OCI-LY1 (cell line): ENCODE data around the gene IDNK.

Experiments used
- H2AFZ ChIP-seq: fragments of 200-600 bp; sonication (generic), shearing (Covaris generic); 2 replicates; pipeline ENCODE4 v1.6.0; 2014; ENCODE audit warnings: antibody characterized with exemption, mild to moderate bottlenecking, low read length
- H3F3A ChIP-seq: fragments of 200-600 bp; sonication (generic), shearing (Covaris generic); 2 replicates; pipeline ENCODE4 v1.6.0; 2014; ENCODE audit warnings: mild to moderate bottlenecking, antibody characterized with exemption, low read length, moderate library complexity; ENCODE audit not compliant: insufficient read depth
- H3K27ac ChIP-seq: fragments of 200-600 bp; sonication (generic); 2 replicates; pipeline ENCODE4 v1.5.1; 2014; ENCODE audit warnings: low read length, mixed run types, mild to moderate bottlenecking, low read depth; ENCODE audit not compliant: poor library complexity, severe bottlenecking
- H3K27me3 ChIP-seq: fragments of 200-600 bp; sonication (generic); 2 replicates; pipeline ENCODE4 v1.6.0; 2014; ENCODE audit warnings: antibody characterized with exemption, mild to moderate bottlenecking, low read length, moderate library complexity; ENCODE audit not compliant: insufficient read depth
- H3K36me3 ChIP-seq: fragments of 200-600 bp; sonication (generic); 2 replicates; pipeline ENCODE4 v1.6.1; 2014; ENCODE audit warnings: mild to moderate bottlenecking, antibody characterized with exemption, low read length, moderate library complexity, mixed read lengths; ENCODE audit not compliant: insufficient read depth
- H3K4me1 ChIP-seq: fragments of 200-600 bp; sonication (generic); 2 replicates; pipeline ENCODE4 v1.5.1; 2014; ENCODE audit warnings: mild to moderate bottlenecking, low read length, moderate library complexity; ENCODE audit not compliant: insufficient read depth, severe bottlenecking
- H3K4me2 ChIP-seq: fragments of 200-600 bp; sonication (generic), shearing (Covaris generic); 2 replicates; pipeline ENCODE4 v1.6.1; 2014; ENCODE audit warnings: low read length
- H3K4me3 ChIP-seq: fragments of 200-600 bp; sonication (generic); 2 replicates; pipeline ENCODE4 v1.5.1; 2014; ENCODE audit warnings: low read length, low read depth, mild to moderate bottlenecking, mixed read lengths; ENCODE audit not compliant: poor library complexity, severe bottlenecking
- H3K79me2 ChIP-seq: fragments of 200-600 bp; shearing (Covaris generic); 2 replicates; pipeline ENCODE4 v1.6.1; 2016; ENCODE audit warnings: mixed run types, low read length, mixed read lengths; ENCODE audit not compliant: insufficient read depth
- H3K9ac ChIP-seq: fragments of 200-600 bp; sonication (generic), shearing (Covaris generic); 2 replicates; pipeline ENCODE4 v1.6.1; 2014; ENCODE audit warnings: mild to moderate bottlenecking, low read length, mixed read lengths
- H3K9me2 ChIP-seq: fragments of 200-600 bp; sonication (generic), shearing (Covaris generic); 2 replicates; pipeline ENCODE4 v1.6.1; 2014; ENCODE audit warnings: low read depth, mild to moderate bottlenecking, low read length, mixed read lengths
- H3K9me3 ChIP-seq: fragments of 200-600 bp; shearing (Covaris generic); 2 replicates; pipeline ENCODE4 v1.6.1; 2014; ENCODE audit warnings: low read length, mixed read lengths
- H4K20me1 ChIP-seq: fragments of 200-600 bp; sonication (generic), shearing (Covaris generic); 2 replicates; pipeline ENCODE4 v1.6.0; 2016; ENCODE audit warnings: mild to moderate bottlenecking, low read length; ENCODE audit not compliant: insufficient read depth
- EZH2 ChIP-seq: fragments of 200-600 bp; sonication (generic), shearing (Covaris generic); IDR thresholded peaks from 2 replicates; pipeline ENCODE4 v1.8.0; 2017; ENCODE audit warnings: borderline replicate concordance, mixed run types, mild to moderate bottlenecking, antibody characterized with exemption, low read length, moderate library complexity, mixed read lengths
- TF ChIP-seq, protein P1 (sequence below): fragments of 200-600 bp; sonication (generic), shearing (Covaris generic); IDR thresholded peaks from 2 replicates; pipeline ENCODE4 v1.5.1; 2017; ENCODE audit warnings: mild to moderate bottlenecking, antibody characterized with exemption, low read length, moderate library complexity, mixed read lengths

The IDNK gene

DNA sequence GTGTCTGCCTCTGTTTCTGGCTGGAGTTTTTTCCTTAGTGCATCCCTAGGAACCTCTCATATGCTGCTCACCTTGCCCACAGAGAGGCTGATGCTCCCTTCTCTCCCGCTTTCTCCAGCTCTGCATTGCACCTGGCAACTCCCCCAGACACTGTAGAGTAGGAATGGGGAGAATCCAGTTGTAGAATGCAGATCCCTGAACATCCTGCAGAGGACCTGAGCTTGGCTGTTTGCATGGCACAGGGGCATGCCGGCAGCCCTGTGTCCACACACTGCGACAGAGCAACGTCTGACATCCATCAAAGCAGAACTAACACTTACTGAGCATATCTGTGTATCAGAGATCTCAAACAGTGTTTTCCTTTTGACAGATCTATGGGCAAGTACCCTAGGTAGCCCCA, 19.9 kb downstream of the IDNK start:
- Histone ChIP-seq H3K9me2 (no peaks in the 10 kb centered on the region), H3K4me3 (no peak overlapping the region), H4K20me1 (no peaks in the 10 kb centered on the region), H3K4me2 (no peak overlapping the region), H3K79me2 (no peaks in the 10 kb centered on the region), H3K9me3 (no peaks in the 10 kb centered on the region), H3K27me3 (no peaks in the 10 kb centered on the region), H3K4me1 (no peaks in the 10 kb centered on the region), H3K36me3 (peaks cover 4% of the 10 kb centered on the region; the same call in 1 of the 2 replicates), H3F3A (no peaks in the 10 kb centered on the region), H3K9ac (no peak overlapping the region), H3K27ac (no peak overlapping the region), H2AFZ (no peak overlapping the region)
- TF ChIP-seq, protein P1, sequence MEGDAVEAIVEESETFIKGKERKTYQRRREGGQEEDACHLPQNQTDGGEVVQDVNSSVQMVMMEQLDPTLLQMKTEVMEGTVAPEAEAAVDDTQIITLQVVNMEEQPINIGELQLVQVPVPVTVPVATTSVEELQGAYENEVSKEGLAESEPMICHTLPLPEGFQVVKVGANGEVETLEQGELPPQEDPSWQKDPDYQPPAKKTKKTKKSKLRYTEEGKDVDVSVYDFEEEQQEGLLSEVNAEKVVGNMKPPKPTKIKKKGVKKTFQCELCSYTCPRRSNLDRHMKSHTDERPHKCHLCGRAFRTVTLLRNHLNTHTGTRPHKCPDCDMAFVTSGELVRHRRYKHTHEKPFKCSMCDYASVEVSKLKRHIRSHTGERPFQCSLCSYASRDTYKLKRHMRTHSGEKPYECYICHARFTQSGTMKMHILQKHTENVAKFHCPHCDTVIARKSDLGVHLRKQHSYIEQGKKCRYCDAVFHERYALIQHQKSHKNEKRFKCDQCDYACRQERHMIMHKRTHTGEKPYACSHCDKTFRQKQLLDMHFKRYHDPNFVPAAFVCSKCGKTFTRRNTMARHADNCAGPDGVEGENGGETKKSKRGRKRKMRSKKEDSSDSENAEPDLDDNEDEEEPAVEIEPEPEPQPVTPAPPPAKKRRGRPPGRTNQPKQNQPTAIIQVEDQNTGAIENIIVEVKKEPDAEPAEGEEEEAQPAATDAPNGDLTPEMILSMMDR: no peak
- TF ChIP-seq EZH2: no peak

DNA sequence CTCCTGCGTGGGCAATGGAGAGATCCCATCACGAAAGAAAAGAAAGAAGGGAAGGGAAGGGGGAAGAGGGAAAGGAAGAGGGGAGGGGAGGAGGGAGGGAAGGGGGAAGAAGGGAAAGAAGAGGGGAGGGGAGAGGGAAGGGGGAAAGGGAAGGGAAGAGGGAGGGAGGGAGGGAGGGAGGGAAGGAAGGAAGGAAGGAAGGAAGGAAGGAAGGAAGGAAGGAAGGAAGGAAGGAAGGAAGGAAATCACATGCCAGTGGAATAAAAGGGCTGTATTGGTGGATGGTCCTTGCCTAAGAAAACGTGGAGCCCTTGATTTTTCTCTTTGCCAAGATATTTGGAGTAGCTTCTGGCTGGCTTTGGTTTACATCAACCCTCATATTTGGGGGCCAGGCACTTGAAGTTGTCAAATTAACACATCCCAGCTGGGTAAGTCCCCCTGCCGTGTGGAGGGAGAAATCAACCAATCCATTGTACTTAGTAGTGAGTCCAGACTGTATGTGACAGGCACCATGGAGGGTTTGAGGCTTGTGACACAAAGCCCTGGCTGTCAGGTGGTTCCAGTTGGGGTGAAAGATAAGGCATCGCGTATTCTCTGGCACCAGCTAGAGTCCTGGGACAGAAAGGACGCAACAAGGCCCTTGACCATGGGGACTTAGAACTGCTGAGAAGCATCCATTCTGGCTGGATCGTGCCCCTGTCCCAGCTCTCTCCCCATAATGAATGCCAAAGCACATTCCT, 23.7 kb downstream of the IDNK start:
- no peak overlapping the region for H3K9ac ChIP-seq
- no peaks in the 10 kb centered on the region for H3K27me3 ChIP-seq

DNA sequence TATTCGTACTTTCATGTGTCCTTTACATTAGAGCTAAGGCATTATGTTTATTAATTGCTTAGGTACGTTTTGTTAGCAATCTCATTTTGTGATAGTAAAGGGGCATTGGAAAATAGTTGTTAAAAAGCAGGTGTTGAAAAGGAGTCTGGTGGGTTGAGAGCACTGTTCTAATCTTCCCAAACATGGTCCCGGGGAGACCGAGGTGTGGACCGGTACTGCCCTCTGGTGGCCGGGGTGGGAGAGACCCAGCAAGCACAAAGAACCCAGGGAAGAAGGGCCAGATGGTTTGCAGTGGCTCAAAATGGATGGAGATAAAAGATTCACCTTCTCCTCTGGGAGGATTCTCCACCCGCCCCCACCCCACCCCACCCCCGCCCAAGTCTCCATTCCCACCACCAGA, 26.1 kb downstream of the IDNK start:
- H3K27ac ChIP-seq: no peak overlapping the region
- no peaks in the 10 kb centered on the region for H3F3A ChIP-seq
- H3K9me2 ChIP-seq: no peaks in the 10 kb centered on the region
- H3K9me3 ChIP-seq: peaks cover 5% of the 10 kb centered on the region; the same call in 1 of the 2 replicates
- no peaks in the 10 kb centered on the region for H4K20me1 ChIP-seq
- no peak overlapping the region for H3K4me2 ChIP-seq
- no peak overlapping the region for H2AFZ ChIP-seq
- no peak overlapping the region for H3K4me3 ChIP-seq
- TF ChIP-seq, protein P1: peak; percentile 79
- TF ChIP-seq EZH2: no peak
- H3K27me3 ChIP-seq: no peaks in the 10 kb centered on the region
- no peaks in the 10 kb centered on the region for H3K79me2 ChIP-seq
- peaks cover 48% of the 10 kb centered on the region for H3K36me3 ChIP-seq
- peaks cover 8% of the 10 kb centered on the region for H3K4me1 ChIP-seq
- no peak overlapping the region for H3K9ac ChIP-seq

More for the DNA sequence above, 23.7 kb downstream of the IDNK start:
- Histone ChIP-seq H2AFZ (no peak overlapping the region), H3K4me3 (no peak overlapping the region), H3K4me2 (no peak overlapping the region), H3K4me1 (peaks cover 8% of the 10 kb centered on the region), H4K20me1 (no peaks in the 10 kb centered on the region), H3K9me2 (no peaks in the 10 kb centered on the region), H3K27ac (no peak overlapping the region), H3K9me3 (peaks cover 3% of the 10 kb centered on the region; the same call in 1 of the 2 replicates), H3K79me2 (no peaks in the 10 kb centered on the region), H3K36me3 (peaks cover 24% of the 10 kb centered on the region), H3F3A (no peaks in the 10 kb centered on the region)
- TF ChIP-seq, protein P1: no peak
- no peak for TF ChIP-seq EZH2
